BJ (cell line): Measurements from ENCODE around the gene ATP5PD. TPM values are rescaled to one million over a fixed set of nuclear protein-coding genes. Genes with fewer than 3 reads are reported as not detected.
"Not testable (repeated sequence)": the region's sequence is repeated elsewhere in the genome, so short reads cannot be mapped to it uniquely, and the experiment has no call there.

ENCODE experiments used
- CTCF ChIA-PET: fragments of 350-600 bp; formaldehyde crosslinking; extraction: SDS; loops from one replicate; lab custom pipeline; 2021; ENCODE audit warnings: antibody characterized with exemption, inconsistent platforms; lab: Yijun Ruan, JAX
- POLR2A ChIA-PET: fragments of 300-600 bp; sonication (Branson Sonifier 250); formaldehyde crosslinking; extraction: SDS; loops from one replicate; lab custom pipeline; 2021; ENCODE audit warnings: antibody characterized with exemption; lab: Charles Lee
- DNase-seq: peaks from one replicate; pipeline ENCODE4 v3.0.0-alpha.2; 2011; ENCODE audit warnings: low read depth
- H3K27me3 ChIP-seq: 2 replicates; pipeline ENCODE4 v1.6.0; 2011; ENCODE audit warnings: low read length; ENCODE audit not compliant: control insufficient read depth, insufficient read depth
- H3K36me3 ChIP-seq: 2 replicates; pipeline ENCODE4 v1.5.1; 2011; ENCODE audit warnings: low read length; ENCODE audit not compliant: control insufficient read depth, insufficient read depth
- H3K4me3 ChIP-seq: 2 replicates; pipeline ENCODE4 v1.5.1; 2011; ENCODE audit warnings: low read depth, mild to moderate bottlenecking, control low read depth, low read length
- polyA plus RNA-seq: library from polyadenylated mRNA; depleted of rRNA; stranded (reverse); fragments of >200 nt; gene quantifications from 2 replicates; pipeline ENCODE4 v1.2.3, GENCODE V29; 2011
- TF ChIP-seq, protein P1 (sequence below): IDR thresholded peaks from 2 replicates; pipeline ENCODE4 v1.5.1; 2011; ENCODE audit warnings: low read depth, mild to moderate bottlenecking, control low read depth, inconsistent platforms, low read length, moderate library complexity; ENCODE audit not compliant: insufficient read depth

ATP5PD gene
- polyA plus RNA-seq, 1 experiment = 160 TPM

DNA sequence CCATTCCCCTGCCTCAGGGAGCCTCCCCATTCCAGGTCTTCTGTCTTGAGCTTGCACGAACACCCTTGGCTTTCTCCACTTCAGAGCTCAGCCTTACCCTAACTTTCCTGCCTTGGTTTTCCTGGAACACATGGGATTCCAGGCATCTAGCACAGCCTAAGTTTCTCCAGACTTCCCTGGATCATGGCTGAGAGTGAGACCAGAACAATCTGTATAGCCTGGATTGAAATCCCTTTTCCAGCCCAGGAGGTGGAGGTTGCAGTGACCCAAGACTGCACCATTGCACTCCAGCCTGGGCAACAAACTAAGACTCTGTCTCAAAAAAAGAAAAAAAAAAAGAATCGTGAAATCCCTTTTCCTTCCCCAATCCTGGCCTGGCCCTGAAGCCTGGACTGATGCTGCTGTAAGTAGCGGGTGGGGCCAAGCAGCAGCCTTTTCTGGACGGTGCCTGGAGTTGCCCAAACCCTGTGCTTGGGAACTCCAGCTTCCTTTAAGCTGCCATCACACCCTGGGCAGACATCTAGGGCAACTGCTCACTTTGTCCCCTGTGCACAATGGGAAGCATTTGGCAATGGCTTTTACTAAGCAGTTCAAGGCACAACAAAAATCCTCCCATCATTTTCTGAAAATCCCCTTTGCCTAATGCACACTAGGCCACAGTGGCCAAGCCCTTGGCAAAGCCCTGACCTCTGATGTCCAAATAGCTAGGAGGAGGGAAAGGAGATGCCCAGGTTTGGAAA, 29.0 kb upstream of the ATP5PD start:
- ChIA-PET CTCF (interaction anchor here (0.6 to 1.5 kb wide), 4 partner anchors 10 to 476 kb away, joined by 3 to 4 read pairs (median 4); partner anchors contain the start of gene NT5C), POLR2A (no interaction called here)
- H3K4me3 ChIP-seq = no peak overlapping the region
- H3K27me3 ChIP-seq = no peaks in the 10 kb centered on the region
- no peaks in the 10 kb centered on the region for H3K36me3 ChIP-seq
- TF ChIP-seq, protein P1, sequence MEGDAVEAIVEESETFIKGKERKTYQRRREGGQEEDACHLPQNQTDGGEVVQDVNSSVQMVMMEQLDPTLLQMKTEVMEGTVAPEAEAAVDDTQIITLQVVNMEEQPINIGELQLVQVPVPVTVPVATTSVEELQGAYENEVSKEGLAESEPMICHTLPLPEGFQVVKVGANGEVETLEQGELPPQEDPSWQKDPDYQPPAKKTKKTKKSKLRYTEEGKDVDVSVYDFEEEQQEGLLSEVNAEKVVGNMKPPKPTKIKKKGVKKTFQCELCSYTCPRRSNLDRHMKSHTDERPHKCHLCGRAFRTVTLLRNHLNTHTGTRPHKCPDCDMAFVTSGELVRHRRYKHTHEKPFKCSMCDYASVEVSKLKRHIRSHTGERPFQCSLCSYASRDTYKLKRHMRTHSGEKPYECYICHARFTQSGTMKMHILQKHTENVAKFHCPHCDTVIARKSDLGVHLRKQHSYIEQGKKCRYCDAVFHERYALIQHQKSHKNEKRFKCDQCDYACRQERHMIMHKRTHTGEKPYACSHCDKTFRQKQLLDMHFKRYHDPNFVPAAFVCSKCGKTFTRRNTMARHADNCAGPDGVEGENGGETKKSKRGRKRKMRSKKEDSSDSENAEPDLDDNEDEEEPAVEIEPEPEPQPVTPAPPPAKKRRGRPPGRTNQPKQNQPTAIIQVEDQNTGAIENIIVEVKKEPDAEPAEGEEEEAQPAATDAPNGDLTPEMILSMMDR = no peak
- no peak for DNase-seq

DNA sequence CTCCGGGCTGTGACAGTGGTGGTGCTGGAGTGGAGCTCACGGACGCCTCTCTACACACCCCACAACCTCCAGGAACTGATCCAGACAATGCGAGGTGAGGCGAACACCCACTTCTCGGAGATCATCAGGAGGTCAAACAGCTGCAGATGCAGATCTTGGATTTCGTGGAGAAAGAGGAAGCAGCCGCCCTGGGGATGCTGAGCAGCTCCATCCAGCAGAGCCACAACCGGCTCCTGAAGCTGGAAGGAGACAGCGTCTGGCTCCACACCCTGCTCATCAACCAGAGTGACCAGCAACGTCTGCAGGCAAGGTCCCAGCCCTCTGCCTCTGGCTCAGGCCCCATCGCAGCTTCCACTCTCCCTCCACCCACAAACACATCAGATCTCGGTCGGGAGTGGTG, 27.8 kb upstream of the ATP5PD start:
- DNase-seq = no peak
- TF ChIP-seq, protein P1 = no peak
- POLR2A ChIA-PET = no interaction called here
- no peaks in the 10 kb centered on the region for H3K27me3 ChIP-seq
- CTCF ChIA-PET = interaction anchor here (0.7 to 1.7 kb wide), 3 partner anchors 14 to 96 kb away, joined by 3 to 7 read pairs (median 3); no protein-coding TSS in a partner anchor
- H3K36me3 ChIP-seq = no peaks in the 10 kb centered on the region
- no peak overlapping the region for H3K4me3 ChIP-seq

DNA sequence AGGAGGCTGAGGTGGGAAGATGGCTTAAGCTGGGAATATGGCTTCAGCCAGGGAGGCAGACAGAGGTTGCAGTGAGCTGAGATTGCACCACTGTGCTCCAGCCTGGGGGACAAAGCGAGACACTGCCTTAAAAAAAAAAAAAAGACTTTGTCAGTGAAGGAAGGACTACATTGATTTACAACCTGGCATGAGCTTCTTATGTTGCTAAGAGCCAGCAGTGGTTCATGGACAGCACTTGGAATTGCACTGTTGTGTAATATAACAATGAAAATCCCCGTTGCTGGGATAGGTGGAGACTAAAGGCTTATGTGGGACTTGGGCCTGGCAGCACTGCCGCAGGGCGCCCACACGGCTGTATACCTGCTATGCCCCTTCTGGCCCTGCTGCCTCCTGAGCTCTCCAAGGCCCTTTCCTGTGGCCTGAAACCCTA, 26.9 kb upstream of the ATP5PD start:
- CTCF ChIA-PET = interaction anchor here (0.6 to 7.9 kb wide), 4 partner anchors 13 to 111 kb away, joined by 3 to 60 read pairs (median 5); no protein-coding TSS in a partner anchor
- TF ChIP-seq, protein P1 = no peak
- no peaks in the 10 kb centered on the region for H3K27me3 ChIP-seq
- no peak overlapping the region for H3K4me3 ChIP-seq
- no peak for DNase-seq
- no peaks in the 10 kb centered on the region for H3K36me3 ChIP-seq
- POLR2A ChIA-PET = interaction anchor here (0.6 kb wide), 2 partner anchors 17 to 31 kb away, joined by 3 read pairs; no protein-coding TSS in a partner anchor

DNA sequence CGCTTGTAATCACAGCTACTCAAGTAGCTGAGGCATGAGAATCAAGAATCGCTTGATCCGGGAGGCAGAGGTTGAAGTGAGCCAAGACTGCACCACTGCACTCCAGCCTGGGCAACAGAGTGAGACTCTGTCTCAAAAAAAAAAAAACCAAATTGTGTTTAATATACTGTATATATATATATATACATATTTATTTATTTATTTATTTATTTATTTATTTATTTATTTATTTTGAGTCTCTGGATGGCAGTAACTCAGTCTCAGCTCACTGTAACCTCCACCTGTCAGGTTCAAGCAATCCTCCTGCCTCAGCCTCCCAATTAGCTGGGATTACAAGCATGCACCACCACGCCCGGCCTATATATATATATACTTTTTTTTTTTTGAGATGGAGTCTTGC, 26.1 kb upstream of the ATP5PD start:
- DNase-seq, H3K4me3 ChIP-seq, H3K36me3 ChIP-seq, H3K27me3 ChIP-seq, POLR2A ChIA-PET: not testable (repeated sequence)
- CTCF ChIA-PET = interaction anchor here (1.5 to 7.9 kb wide), 4 partner anchors 12 to 41 kb away, joined by 6 to 60 read pairs (median 6); no protein-coding TSS in a partner anchor

DNA sequence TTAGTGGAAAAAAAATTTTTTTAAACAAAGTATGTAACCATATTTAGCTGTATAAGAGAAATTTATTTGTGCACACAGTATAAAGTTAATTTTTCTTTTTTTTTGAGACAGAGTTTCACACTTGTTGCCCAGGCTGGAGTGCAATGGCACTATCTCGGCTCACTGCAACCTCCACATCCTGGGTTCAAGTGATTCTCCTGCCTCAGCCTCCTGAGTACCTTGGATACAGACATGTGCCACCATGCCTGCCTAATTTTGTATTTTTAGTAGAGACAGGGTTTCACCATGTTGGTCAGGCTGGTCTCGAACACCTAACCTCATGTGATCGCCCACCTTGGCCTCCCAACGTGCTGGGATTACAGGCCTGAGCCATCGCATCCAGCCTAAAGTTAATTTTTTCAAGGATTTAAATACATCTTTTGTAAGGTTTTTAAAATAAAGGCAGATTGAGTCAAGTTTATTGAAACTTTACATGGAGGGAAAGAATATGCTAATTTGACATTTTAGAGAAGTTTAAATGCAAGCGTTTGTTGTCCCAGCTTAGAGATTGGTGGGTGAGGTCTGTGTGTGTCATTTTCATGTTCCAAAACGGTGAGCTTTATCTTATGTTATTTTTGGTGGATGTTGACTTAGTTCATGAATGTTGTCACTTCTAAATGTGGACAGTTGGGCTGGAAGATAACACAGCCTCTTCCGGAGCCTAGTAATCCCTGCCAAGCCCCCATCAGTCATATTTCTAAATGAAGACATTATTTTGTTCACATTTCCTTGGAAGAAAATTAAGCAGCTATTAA, 24.9 kb upstream of the ATP5PD start:
- H3K36me3 ChIP-seq, H3K27me3 ChIP-seq, H3K4me3 ChIP-seq, DNase-seq, POLR2A ChIA-PET: not testable (repeated sequence)
- CTCF ChIA-PET = interaction anchor here (1.5 to 7.9 kb wide), 4 partner anchors 11 to 42 kb away, joined by 6 to 60 read pairs (median 7); no protein-coding TSS in a partner anchor
